Pulmonary artery endothelial cell (primary cell): Measurements from ENCODE around the gene PACSIN1. TPM values are rescaled to one million over a fixed set of nuclear protein-coding genes. Genes with fewer than 3 reads are reported as not detected.

Experiments used
- DNase-seq: peaks from one replicate; pipeline ENCODE4 v3.0.0-alpha.2; 2011; ENCODE audit warnings: low read depth, low spot score
- total RNA-seq: library from RNA; depleted of rRNA; stranded (reverse); fragments of >200 nt; gene quantifications from 2 replicates; pipeline ENCODE4 v1.2.3, GENCODE V29; 2014

Gene PACSIN1
- total RNA-seq, 1 donor from 2014 or later: not detected

- DNase-seq: no peak
Measured at GRCh38 chr6:34578445-34579262, 112.8 kb downstream of the PACSIN1 start.

GRCh38 chr6:34580707-34581560 is 115.1 kb downstream of the PACSIN1 start:
- no peak for DNase-seq

- DNase-seq: no peak
Measured at GRCh38 chr6:34581561-34581920, 115.7 kb downstream of the PACSIN1 start.

- DNase-seq: no peak
Measured at GRCh38 chr6:34583461-34583860, 117.6 kb downstream of the PACSIN1 start.

- no peak for DNase-seq
Measured at GRCh38 chr6:34583861-34584604, 118.2 kb downstream of the PACSIN1 start.

- no peak for DNase-seq
Measured at GRCh38 chr6:34584694-34585093, 118.8 kb downstream of the PACSIN1 start.

Other genes starting within 250 kb of the PACSIN1 start
- 271 and 415 TPM in 2 replicates for gene HMGA1, start 229.2 kb upstream of the PACSIN1 start, total RNA-seq
- gene SMIM29, start 217.1 kb upstream of the PACSIN1 start, total RNA-seq: 17.4 and 25.2 TPM in 2 replicates
- 20.4 and 37.1 TPM in 2 replicates for gene NUDT3, start 73.4 kb upstream of the PACSIN1 start, total RNA-seq
- gene RPS10, start 40.0 kb upstream of the PACSIN1 start, total RNA-seq: 1,161 and 1,833 TPM in 2 replicates
- gene SPDEF, start 90.3 kb downstream of the PACSIN1 start, total RNA-seq: 0.11 TPM in 1 of 2 replicates, not detected in the other
- 40.3 and 62.4 TPM in 2 replicates for gene ILRUN, start 230.7 kb downstream of the PACSIN1 start, total RNA-seq